ENCODE data around the gene ZFP90.
"Not testable (repeated sequence)": the region's sequence is repeated elsewhere in the genome, so short reads cannot be mapped to it uniquely, and the experiment has no call there.

DNA sequence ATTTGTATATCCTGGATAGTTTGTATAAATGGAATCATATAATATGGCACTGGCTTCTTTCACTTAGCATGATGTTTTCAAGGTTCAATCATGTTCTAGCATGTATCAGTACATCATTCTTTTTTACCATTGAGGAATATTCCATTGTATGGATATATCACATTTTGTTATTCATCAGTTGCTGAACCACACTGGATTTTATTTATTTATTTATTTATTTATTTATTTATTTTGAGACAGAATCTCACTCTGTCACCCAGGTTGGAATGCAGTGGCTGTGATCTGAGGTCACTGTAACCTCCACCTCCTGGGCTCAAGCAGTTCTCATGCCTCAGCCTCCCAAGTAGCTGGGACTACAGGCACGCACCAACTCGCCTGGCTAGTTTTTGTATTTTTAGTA, 21.2 kb downstream of the ZFP90 start:
- TF ChIP-seq, protein P1, sequence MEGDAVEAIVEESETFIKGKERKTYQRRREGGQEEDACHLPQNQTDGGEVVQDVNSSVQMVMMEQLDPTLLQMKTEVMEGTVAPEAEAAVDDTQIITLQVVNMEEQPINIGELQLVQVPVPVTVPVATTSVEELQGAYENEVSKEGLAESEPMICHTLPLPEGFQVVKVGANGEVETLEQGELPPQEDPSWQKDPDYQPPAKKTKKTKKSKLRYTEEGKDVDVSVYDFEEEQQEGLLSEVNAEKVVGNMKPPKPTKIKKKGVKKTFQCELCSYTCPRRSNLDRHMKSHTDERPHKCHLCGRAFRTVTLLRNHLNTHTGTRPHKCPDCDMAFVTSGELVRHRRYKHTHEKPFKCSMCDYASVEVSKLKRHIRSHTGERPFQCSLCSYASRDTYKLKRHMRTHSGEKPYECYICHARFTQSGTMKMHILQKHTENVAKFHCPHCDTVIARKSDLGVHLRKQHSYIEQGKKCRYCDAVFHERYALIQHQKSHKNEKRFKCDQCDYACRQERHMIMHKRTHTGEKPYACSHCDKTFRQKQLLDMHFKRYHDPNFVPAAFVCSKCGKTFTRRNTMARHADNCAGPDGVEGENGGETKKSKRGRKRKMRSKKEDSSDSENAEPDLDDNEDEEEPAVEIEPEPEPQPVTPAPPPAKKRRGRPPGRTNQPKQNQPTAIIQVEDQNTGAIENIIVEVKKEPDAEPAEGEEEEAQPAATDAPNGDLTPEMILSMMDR (conservative IDR thresholded peaks at IDR 0.05 in 1 of 2, IDR thresholded peaks at IDR 0.05 in 1 of 2; ENCODE audit: extremely low read depth in 1 of 2, insufficient read depth in 1 of 2, low read depth in 1 of 2, low read length in 2 of 2): not testable (repeated sequence)
- TF ChIP-seq EZH2 (IDR thresholded peaks at IDR 0.05; ENCODE audit: borderline replicate concordance, low read length): not testable (repeated sequence)
